Measurements from ENCODE around the gene EPB41L4A. TPM values are rescaled to one million over a fixed set of nuclear protein-coding genes. Genes with fewer than 3 reads are reported as not detected.
A peak's percentile ranks its signal among the peaks of the same experiment; 100 is the strongest.
"Not testable (repeated sequence)": the region's sequence is repeated elsewhere in the genome, so short reads cannot be mapped to it uniquely, and the experiment has no call there.

EPB41L4A gene
- 0.59 and 0.72 TPM in 2 replicates for total RNA-seq

GRCh38 chr5:112419164-112419985, at the start of gene EPB41L4A:
Gene EPB41L4A, minus strand, starts transcription at chr5:112419277. Its CDS starts 238 bp downstream, at chr5:112419039.
- H3K4me3 ChIP-seq (ENCODE audit: insufficient read depth, low read length) = peak within 1 kb of the TSS; percentile 55
- no peak within 1 kb of the TSS for H3K27ac ChIP-seq (ENCODE audit: low read depth, low read length)
- no peaks in the 10 kb centered on the region for H3K9me3 ChIP-seq (ENCODE audit: low read depth, low read length)
- DNase-seq (ENCODE audit: insufficient read length, low spot score, missing footprints) = peak; percentile 51
- H3K27me3 ChIP-seq (ENCODE audit: insufficient read depth, low read length) = peaks cover 35% of the 10 kb centered on the region
- H3K79me2 ChIP-seq (ENCODE audit: insufficient read depth, low read length) = no peaks in the 10 kb centered on the region
- TF ChIP-seq CTCF (IDR thresholded peaks at IDR 0.05; ENCODE audit: extremely low read depth, low read depth, low read length) = no peak
- peak within 1 kb of the TSS; percentile 73 for H3K4me2 ChIP-seq (ENCODE audit: insufficient read depth, low read length)
- no peaks in the 10 kb centered on the region for H4K20me1 ChIP-seq (ENCODE audit: insufficient read depth, low read length)
- H3K36me3 ChIP-seq (ENCODE audit: insufficient read depth, low read length) = no peaks in the 10 kb centered on the region
- peak within 1 kb of the TSS; percentile 62 for H2AFZ ChIP-seq (ENCODE audit: low read length)
- peaks cover 5% of the 10 kb centered on the region for H3K4me1 ChIP-seq (ENCODE audit: insufficient read depth, low read length)

GRCh38 chr5:112467485-112467884, 48.4 kb upstream of the EPB41L4A start:
- Histone ChIP-seq H2AFZ (ENCODE audit: low read length) (no peak overlapping the region), H3K9me3 (ENCODE audit: low read depth, low read length) (no peaks in the 10 kb centered on the region), H4K20me1 (ENCODE audit: insufficient read depth, low read length) (no peaks in the 10 kb centered on the region), H3K27me3 (ENCODE audit: insufficient read depth, low read length) (no peaks in the 10 kb centered on the region), H3K4me3 (ENCODE audit: insufficient read depth, low read length) (no peak overlapping the region), H3K36me3 (ENCODE audit: insufficient read depth, low read length) (no peaks in the 10 kb centered on the region), H3K4me2 (ENCODE audit: insufficient read depth, low read length) (no peak overlapping the region), H3K27ac (ENCODE audit: low read depth, low read length) (no peak overlapping the region), H3K79me2 (ENCODE audit: insufficient read depth, low read length) (no peaks in the 10 kb centered on the region), H3K4me1 (ENCODE audit: insufficient read depth, low read length) (no peaks in the 10 kb centered on the region)
- no peak for DNase-seq (ENCODE audit: insufficient read length, low spot score, missing footprints)
- no peak for TF ChIP-seq CTCF (IDR thresholded peaks at IDR 0.05; ENCODE audit: extremely low read depth, low read depth, low read length)

GRCh38 chr5:112466261-112466660, 47.2 kb upstream of the EPB41L4A start:
- not testable (repeated sequence) for H3K27me3 ChIP-seq (ENCODE audit: insufficient read depth, low read length); H3K27ac ChIP-seq (ENCODE audit: low read depth, low read length); H3K36me3 ChIP-seq (ENCODE audit: insufficient read depth, low read length); H3K4me1 ChIP-seq (ENCODE audit: insufficient read depth, low read length); H2AFZ ChIP-seq (ENCODE audit: low read length); H3K4me3 ChIP-seq (ENCODE audit: insufficient read depth, low read length); H4K20me1 ChIP-seq (ENCODE audit: insufficient read depth, low read length); H3K4me2 ChIP-seq (ENCODE audit: insufficient read depth, low read length); DNase-seq (ENCODE audit: insufficient read length, low spot score, missing footprints); H3K79me2 ChIP-seq (ENCODE audit: insufficient read depth, low read length); H3K9me3 ChIP-seq (ENCODE audit: low read depth, low read length)

- not testable (repeated sequence) for DNase-seq (ENCODE audit: insufficient read length, low spot score, missing footprints); H3K4me1 ChIP-seq (ENCODE audit: insufficient read depth, low read length); H3K79me2 ChIP-seq (ENCODE audit: insufficient read depth, low read length); H3K4me3 ChIP-seq (ENCODE audit: insufficient read depth, low read length); H3K27me3 ChIP-seq (ENCODE audit: insufficient read depth, low read length); H3K9me3 ChIP-seq (ENCODE audit: low read depth, low read length); H4K20me1 ChIP-seq (ENCODE audit: insufficient read depth, low read length); H2AFZ ChIP-seq (ENCODE audit: low read length); H3K4me2 ChIP-seq (ENCODE audit: insufficient read depth, low read length); H3K36me3 ChIP-seq (ENCODE audit: insufficient read depth, low read length); H3K27ac ChIP-seq (ENCODE audit: low read depth, low read length)
These were observed 28.2 kb upstream of the EPB41L4A start for GRCh38 chr5:112447187-112447760.
